Progenitor cell of endocrine pancreas (in vitro differentiated cells): ENCODE data around the gene SNX1. TPM values are rescaled to one million over a fixed set of nuclear protein-coding genes. Genes with fewer than 3 reads are reported as not detected.

Experiments used
- DNase-seq: peaks from one replicate; pipeline ENCODE4 v3.0.0; 2021; ENCODE audit warnings: low spot score; ENCODE audit not compliant: unreplicated experiment
- H3K27ac Mint-ChIP-seq: 2 replicates; pipeline ENCODE4 v1.8.0; 2021; ENCODE audit warnings: mild to moderate bottlenecking, moderate library complexity, mixed read lengths
- H3K27me3 Mint-ChIP-seq: 2 replicates; pipeline ENCODE4 v1.8.0; 2021; ENCODE audit warnings: mixed read lengths
- H3K36me3 Mint-ChIP-seq: 2 replicates; pipeline ENCODE4 v1.8.0; 2022; ENCODE audit warnings: mixed read lengths; ENCODE audit not compliant: insufficient read depth
- H3K4me1 Mint-ChIP-seq: 2 replicates; pipeline ENCODE4 v1.8.0; 2021; ENCODE audit warnings: low read depth, mixed read lengths
- H3K4me3 Mint-ChIP-seq: 2 replicates; pipeline ENCODE4 v1.8.0; 2021; ENCODE audit warnings: low read depth, mild to moderate bottlenecking, moderate library complexity, mixed read lengths
- H3K9me3 Mint-ChIP-seq: 2 replicates; pipeline ENCODE4 v1.8.0; 2021; ENCODE audit warnings: low read depth, mixed read lengths
- CTCF ChIP-seq: fragments of 200-600 bp; sonication (generic); IDR thresholded peaks from one replicate; pipeline ENCODE4 v1.5.0; 2021; ENCODE audit warnings: antibody characterized with exemption, mild to moderate bottlenecking; ENCODE audit not compliant: unreplicated experiment
- total RNA-seq: library from RNA; stranded (reverse); gene quantifications from 2 replicates; pipeline ENCODE4 v1.2.1, GENCODE V29; 2021

SNX1 gene
- total RNA-seq, 1 donor from 2014 or later, result 91.4 TPM

- Mint-ChIP-seq H3K4me3 (peak overlapping the region; percentile 68), H3K4me1 (peaks cover 10% of the 10 kb centered on the region), H3K9me3 (no peaks in the 10 kb centered on the region), H3K27ac (peak overlapping the region; percentile 83), H3K36me3 (peaks cover 14% of the 10 kb centered on the region), H3K27me3 (peaks cover 26% of the 10 kb centered on the region)
- DNase-seq, result peak; percentile 95
- peak; percentile 97 for TF ChIP-seq CTCF
Observed at GRCh38 chr15:64153480-64154367, 57.9 kb downstream of the SNX1 start.

- Mint-ChIP-seq H3K4me1 (peaks cover 16% of the 10 kb centered on the region), H3K4me3 (no peak overlapping the region), H3K9me3 (no peaks in the 10 kb centered on the region), H3K27ac (no peak overlapping the region), H3K27me3 (peaks cover 13% of the 10 kb centered on the region), H3K36me3 (peaks cover 24% of the 10 kb centered on the region)
- no peak for TF ChIP-seq CTCF
- DNase-seq, result no peak
Observed at GRCh38 chr15:64155802-64156651, 60.2 kb downstream of the SNX1 start.

- H3K4me1 Mint-ChIP-seq, result peaks cover 19% of the 10 kb centered on the region
- H3K4me3 Mint-ChIP-seq, result no peak overlapping the region
- no peaks in the 10 kb centered on the region for H3K9me3 Mint-ChIP-seq
- H3K36me3 Mint-ChIP-seq, result peaks cover 25% of the 10 kb centered on the region
- no peak for DNase-seq
- TF ChIP-seq CTCF, result no peak
- H3K27ac Mint-ChIP-seq, result no peak overlapping the region
- H3K27me3 Mint-ChIP-seq, result peaks cover 13% of the 10 kb centered on the region
Observed at GRCh38 chr15:64156652-64157331, 61.0 kb downstream of the SNX1 start.

- no peaks in the 10 kb centered on the region for H3K9me3 Mint-ChIP-seq
- H3K4me1 Mint-ChIP-seq, result peaks cover 21% of the 10 kb centered on the region
- no peak for TF ChIP-seq CTCF
- H3K27me3 Mint-ChIP-seq, result peaks cover 10% of the 10 kb centered on the region
- no peak for DNase-seq
- H3K36me3 Mint-ChIP-seq, result peaks cover 27% of the 10 kb centered on the region
- H3K4me3 Mint-ChIP-seq, result no peak overlapping the region
- H3K27ac Mint-ChIP-seq, result peak overlapping the region; percentile 79
Observed at GRCh38 chr15:64157599-64158125, 61.9 kb downstream of the SNX1 start.
